Islet precursor cell (in vitro differentiated cells): ENCODE results near the gene PDLIM7.

ENCODE experiments used
- DNase-seq: peaks from one replicate; pipeline ENCODE4 v3.0.0-alpha.2; 2018

PDLIM7 gene

DNA sequence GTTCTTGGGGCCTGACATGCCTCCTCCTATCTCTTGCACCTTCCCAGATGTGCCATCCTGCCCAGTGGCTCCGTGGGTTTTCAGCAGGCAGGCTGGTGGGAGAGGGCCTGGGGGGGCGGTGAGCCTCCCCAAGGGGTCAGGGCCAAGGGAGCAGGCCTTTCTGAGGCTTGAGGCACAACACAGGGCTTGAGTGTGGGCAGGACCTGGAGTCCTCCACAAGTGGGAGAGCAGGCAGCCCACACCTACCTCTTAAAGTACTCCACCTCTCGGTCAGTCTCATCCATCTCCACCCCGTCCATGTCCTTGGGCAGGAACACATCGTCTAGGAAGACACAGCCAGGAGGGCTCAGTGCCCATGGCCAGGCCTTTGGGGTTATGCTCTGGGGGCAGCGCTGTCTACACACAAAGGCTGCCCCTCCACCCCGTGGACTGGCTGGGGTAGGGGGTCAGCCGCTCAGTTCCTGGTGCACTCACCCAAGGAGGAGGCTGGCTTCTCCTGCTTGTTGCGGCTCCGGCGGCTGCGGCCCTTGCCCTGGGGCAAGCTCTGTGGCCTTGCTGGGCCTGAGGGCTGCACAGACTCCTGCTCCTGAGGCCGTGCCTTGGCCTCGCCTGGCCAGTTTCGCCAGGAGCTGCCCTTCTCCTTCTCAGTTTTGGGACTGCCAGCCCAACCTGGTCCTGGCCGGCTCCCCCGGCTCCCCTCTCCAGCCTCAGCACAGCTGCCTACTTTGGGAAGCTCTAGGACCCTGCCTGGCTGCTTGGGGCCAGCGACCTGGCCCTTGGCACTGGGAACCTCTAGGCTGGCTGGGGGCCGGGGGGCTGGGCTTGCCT, 26.5 kb upstream of the PDLIM7 start:
- no peak for DNase-seq

DNA sequence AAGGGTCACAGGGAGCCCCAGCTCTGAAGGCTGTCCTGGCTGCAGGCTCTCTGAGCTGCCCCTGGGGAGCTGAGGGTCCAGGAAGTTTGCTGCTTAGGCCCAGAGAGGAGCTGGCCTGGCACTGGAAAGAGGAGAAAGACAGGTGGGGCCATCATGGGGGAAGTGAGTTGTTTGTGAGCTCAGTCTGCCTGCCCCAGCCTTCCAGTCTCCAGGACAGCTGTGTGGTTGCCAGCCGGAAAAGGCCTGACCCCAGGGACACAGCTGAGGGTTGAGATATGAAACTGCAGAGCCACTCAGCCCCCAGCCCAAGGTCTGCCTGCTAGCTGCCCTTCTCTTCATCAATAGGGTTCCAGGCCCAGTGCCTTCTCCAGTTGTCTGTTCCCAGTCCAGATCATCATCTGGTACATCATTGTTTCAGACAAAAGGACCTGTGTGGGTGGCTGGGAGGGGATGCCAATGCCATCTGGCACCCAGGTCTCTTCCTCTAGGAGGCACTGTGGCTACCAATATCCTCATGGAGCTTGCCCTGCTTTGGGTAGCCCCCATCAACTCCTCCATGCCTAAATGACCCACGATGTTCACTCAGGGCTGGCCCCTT, 23.6 kb upstream of the PDLIM7 start:
- no peak for DNase-seq

DNA sequence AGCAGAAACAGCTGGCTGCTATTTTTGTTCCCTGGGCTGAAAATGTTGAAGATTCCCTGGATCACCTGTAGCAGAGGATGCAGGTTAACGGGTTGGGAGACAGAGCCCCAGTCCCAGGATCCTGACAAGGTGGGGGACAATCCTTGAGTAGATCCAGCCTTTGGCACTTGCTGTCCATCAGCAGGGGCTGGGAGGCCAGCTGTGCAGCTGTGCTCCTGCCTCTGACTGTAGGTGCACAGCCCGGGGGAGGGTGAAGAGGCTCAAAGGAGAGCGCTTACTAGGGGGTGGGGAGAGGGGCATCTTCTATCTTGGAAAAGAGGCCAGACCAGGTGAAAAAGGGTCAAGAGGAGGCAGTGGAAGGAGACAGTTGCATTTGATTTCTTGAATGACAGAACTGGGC, 22.9 kb upstream of the PDLIM7 start:
- DNase-seq = no peak

DNA sequence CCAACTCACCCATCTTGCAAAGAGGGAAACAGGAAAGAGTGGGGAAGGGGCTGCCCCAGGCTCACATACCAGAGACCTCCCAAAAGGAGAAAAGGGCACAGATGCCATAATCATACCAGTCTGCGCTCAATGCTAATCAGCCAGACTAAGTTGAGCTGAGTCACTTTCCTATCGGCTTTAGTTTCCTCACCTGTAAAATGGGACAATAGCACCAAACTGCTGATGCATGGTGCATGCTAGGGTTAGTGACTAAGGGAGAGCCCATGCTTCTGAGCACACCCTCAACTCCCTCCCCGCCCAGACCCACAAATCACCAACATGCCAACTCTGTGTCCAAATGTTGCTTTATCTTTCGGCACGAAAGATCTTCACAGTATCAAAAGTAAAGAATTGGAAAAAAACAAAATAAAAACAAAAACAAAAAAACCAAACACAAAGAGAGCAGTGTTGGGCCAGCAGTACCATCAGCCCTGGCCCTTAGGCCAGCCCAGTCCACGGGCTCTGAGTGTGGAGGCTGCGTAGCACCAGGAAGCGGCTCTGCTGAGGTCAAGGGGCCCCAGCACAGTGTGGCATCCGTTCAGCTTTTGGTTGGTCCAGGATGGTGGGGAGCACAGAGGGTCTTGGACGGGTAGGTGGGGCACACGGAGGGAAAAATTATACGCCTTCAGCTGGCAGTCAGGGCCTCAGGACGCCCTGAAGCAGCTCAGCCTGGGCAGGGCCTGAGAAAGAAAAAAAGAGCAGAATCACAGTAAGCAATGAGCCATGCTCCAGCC, 22.2 kb upstream of the PDLIM7 start:
- DNase-seq = no peak

DNA sequence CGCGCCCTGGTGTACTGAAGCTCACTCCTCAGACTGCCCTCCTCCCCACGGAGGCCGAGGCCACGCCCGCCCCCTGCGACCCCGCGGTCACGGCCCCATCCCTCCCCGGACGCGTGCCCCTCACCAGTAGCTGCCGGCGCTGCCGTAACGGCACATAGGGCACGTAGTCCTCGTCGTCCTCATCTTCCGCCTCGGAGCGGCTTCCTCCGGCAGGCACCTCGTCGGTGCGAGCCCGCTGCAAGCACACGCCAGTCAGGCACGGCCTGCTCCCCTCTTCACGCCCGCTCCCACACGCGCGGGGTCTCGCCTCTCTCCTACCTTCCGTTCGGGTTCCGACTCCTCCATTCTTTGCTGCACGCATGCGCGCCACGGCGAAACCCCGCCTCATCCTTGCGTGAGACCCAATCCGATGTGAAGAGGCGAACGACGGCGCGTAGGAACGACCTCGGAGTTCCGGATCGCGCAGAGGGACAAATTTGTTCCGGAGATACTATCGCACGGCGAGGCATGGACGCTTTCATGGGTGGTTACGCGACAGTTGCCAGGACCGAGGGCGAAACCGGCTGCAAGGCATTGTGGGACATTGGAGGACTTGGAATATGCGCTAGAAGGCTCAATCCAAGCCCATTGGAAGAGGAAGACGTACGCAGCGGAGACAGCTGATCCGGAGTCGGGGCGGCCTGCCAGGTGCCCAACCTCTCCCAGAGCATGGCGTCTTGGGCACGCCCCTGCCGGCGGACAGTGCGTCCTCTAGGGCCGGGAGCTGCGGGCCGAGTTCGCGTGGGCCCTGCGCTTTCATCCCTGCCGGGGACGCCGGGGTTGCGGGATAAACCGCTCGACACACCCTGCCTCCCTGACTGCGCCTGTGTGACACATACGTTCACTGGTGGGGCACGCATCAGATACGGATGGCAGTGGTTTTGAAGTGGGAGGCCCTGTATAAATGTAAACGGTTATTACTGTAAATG, 19.5 kb upstream of the PDLIM7 start, which contains the start of gene DDX41:
TSS of gene DDX41 (minus strand) at position 361 of the 968 bp plus-strand sequence. CDS start at position 345, 16 bp downstream.
- DNase-seq = peak; percentile 99

DNA sequence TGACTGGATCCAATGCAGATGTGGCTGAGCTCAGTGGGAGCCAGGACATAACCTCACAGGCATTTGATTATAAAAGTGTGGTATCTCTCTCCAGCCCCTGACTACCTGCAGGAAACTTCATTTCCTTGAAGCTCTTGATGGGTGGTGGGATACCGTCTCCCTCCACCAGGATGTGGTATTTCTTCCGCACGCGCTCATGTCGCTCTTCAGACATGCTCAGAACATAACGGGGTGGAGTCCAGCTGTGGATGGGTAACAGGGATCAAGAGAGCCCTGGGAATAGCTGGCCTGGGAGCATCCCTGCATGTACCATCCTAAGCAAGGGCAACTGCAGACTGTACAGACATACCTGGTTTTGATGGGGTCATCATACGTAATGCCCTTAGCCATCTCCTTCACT, 18.2 kb upstream of the PDLIM7 start:
- no peak for DNase-seq

DNA sequence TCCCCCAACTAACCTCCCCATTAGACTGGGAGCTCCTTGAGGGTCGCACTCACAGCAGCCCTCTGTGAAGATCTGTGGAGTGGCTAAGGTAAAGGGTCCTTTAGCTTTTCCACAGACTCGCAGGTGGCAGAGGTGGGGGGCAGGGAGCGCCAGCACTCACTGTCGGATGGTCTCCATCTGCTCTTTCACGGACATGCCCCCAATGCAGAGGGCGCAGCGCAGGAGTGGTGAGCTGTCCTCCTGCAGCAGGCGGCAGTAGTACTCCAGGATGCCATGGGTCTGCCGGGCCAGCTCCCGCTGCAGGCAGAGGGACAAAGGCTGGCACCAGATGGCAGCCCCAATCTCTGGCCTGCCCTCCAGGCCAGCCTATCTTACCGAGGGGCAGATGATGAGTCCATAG, 17.1 kb upstream of the PDLIM7 start:
- DNase-seq = no peak

DNA sequence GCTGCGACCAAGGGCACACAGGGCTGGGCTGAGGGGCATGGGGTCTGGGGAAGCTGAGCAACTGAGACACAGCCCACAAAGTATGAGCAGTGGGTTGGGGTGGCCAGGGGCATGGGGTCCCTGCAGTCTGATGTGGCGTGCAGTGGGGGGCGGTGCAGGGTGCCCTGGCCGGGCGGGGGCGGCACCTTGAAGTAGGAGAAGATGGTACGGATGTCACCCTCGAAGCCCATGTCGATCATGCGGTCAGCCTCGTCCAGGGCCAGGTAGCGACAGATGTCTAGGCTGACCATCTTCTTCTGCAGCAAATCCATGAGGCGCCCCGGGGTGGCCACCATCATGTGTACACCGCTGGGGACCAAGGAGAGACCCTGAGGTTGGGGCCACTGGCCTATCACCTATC, 16.1 kb upstream of the PDLIM7 start:
- no peak for DNase-seq

DNA sequence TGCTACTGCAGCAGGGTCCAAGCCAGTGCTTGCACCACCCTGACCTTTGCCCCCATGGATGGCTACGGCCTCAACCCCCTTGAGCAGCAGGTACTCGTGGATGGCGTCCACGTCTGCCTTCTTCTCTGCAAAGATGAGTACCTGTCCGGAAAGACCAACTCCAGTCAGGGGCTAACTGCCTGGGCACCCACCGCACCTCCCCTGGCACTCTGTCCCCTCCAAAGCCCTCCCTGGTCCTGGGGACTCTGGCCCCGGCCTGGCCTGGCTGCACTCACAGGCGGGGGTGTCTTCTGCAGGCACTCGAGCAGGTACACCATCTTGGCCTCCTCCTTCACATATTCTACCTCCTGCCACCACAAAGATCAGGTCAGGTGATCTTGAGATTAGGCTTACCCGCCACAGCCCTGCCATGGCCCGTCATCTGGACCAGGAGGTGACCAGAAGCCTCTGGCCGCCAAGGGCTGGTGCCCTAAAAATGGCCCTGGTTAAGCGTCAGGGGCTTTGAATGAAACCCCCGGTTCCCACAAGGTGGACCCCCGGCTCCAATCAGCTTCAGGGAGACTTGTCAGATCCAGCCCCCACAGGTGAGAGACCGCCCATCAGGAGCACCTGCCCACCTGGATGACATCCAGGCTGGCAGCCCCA, 15.5 kb upstream of the PDLIM7 start:
- DNase-seq = no peak

DNA sequence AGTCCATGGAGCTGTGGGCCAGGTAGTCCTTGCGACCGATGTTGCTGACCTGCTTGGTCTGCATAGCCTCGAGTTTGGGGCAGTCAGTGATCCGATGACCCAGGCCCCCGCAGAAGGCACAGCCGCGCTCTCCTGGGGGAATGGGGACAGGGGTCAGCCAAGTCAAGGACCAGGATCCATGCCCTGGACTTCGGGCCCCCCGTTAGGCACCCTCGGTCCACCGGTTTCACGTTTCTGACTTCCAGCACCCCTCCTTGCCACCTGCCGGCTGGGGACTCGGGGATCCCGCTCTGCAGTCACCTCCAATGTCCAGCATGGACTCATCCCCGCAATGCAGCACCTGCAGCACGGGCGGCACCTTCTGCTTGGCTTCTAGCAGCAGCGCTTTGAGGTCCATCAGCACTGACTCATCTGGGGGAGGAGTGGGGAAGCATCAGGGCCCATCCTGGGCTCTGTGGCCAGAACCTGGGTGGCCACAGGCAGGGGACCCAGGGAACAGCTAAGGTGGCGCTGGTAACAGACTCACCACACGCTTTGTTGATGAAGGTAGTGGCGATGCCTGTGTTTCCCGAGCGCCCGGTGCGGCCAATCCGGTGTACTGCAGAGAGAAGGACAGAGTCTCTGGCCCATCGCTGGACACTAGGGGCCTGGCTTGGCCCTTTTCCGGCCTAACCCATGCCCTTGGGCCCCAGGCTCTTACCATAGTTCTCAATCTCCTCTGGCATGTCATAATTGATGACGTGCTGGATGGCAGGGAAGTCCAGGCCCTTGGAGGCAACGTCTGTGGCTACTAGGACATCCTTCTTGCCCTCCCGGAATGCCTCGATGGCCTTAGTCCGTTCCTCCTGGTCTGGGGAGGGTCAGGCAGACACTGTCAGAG, 14.6 kb upstream of the PDLIM7 start:
- no peak for DNase-seq

DNA sequence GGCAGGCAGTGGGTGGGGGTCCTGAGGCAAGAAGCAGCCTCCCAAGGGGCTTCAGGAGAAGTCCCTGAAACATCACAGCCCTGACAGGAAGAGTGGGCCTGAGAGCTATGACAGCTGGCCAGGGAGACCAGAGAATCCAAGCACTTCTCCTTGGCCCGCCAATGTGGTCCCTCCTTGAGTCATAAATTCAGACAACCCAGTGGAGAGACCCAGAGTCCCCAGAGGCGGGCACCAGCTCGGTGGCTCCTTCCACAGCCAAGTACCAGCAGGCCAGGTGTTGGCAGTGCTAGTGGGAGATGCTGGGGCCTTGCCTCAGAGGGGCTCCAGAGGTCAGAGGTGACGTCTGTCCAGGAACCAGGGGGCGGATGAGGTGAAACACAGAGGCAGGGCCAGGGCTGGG, 13.8 kb upstream of the PDLIM7 start:
- no peak for DNase-seq

DNA sequence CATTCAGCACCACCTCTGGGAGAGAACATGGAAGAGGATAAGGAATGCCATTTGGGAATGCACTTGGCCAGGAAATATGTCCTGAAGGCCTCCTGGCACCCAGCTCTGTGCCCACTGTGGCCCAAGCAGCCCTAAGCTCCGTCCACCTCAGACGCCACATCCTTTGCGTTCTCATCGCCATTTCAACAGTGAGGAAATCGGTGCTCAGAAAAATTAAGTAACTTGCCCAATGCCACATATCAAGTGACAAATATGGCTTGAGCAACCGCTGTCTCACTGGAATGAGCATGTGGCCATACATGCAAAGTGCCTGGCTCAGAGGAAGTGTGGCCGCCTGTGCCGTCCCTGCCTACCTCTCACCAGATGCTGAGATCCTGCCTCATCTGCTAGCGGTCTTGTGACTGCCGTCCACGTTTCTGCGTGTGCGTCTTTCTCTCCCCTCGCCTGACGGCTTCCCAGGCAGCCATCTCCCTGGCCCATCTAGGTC, 13.2 kb upstream of the PDLIM7 start:
- no peak for DNase-seq

DNA sequence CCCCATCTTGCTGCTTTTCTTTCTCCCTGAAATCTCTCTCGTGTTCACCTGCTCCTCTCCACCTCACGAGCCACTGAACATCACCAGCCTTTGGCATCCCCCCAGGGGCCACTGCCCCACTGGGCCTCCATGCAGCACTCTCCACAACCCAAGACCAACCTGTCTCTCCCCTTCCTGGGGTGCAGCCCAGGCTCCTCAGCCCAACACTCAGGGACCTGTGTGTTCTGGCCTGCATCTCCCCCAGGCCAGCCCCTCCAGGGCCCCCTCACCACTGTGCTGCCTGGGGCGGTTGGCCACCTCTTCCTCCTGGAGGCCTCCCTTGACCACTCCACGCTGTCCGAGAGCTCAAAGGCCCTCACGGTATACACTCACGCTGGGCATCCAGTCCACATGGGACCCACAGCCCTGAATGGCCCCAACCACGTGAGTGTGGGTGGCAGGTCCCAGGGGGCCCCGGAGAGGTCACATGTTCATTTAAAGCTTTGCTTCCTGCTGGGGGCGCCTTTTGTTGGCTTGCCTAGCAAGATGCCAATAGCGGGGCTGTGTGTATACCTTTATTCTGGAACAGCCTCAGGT, 12.7 kb upstream of the PDLIM7 start:
- DNase-seq = no peak

DNA sequence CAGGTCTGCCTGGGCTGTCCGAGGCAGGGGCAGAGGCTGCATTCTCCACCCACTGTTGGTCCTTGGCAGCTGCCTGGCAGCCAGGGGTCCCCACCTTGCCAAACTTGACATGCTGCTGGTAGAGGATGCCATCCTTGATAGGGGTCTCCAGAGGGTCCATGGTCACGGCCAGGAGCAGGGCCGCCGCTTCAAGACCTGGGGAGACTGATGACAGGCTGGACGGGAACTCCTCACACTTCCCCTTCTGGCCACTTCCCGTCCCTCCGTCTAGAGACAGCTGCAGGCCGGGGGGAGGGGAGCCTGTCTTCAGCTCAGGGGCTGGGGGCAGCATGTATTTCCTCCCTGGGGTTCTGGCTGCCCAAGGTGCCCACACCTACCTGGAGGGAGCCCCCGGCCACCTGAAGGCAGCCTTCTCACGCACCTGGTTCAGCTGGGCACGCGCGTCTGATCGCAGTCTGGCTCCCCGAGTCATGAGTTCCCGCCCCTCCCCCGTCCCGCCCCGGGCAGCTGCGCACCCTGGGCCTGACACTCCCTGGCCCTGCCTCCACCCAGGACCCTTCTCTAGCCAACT, 12.1 kb upstream of the PDLIM7 start, which contains the start of gene DOK3:
TSS of gene DOK3 (minus strand) at position 446 of the 571 bp plus-strand sequence. CDS start at position 160, 286 bp downstream.
- no peak for DNase-seq

DNA sequence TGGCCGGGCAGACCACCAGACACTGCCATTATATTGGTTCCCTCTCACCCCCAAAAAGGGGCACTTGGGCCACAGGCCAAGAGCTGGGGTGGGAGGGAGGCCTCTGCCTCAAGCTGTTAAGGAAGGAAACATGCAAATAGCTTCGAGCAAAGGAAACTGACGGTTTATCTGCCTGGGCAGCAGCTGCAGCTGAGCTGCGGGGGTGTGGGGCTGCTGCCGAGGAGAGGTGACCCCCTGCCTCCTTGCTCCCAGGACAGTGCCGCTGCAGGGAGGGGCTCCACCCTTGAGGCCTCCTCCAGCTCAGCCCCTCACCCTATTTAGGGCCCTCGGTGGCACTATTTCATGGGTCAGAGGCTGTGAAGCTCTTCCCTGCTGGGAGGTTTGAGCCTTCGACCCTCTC, 11.4 kb upstream of the PDLIM7 start:
- no peak for DNase-seq

DNA sequence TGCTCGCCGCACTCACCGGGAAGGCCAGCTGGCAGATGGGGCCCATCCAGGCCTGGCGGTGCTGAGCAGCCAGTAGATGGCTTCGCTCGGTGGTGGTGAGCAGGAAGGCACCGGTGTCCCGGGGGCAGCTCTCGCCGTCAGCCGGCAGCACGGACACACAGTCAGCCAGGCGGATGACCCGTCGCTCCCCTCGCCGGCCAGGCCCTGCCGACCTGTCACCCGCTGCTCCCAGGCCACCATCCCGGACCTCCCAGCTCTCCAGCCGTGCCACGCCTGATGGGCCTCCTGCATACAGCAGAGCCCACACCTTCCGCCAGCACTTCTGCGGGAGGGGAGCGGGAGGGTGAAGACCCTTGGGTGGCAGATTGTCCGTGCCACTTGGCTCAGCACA, 10.8 kb upstream of the PDLIM7 start:
- DNase-seq = no peak

DNA sequence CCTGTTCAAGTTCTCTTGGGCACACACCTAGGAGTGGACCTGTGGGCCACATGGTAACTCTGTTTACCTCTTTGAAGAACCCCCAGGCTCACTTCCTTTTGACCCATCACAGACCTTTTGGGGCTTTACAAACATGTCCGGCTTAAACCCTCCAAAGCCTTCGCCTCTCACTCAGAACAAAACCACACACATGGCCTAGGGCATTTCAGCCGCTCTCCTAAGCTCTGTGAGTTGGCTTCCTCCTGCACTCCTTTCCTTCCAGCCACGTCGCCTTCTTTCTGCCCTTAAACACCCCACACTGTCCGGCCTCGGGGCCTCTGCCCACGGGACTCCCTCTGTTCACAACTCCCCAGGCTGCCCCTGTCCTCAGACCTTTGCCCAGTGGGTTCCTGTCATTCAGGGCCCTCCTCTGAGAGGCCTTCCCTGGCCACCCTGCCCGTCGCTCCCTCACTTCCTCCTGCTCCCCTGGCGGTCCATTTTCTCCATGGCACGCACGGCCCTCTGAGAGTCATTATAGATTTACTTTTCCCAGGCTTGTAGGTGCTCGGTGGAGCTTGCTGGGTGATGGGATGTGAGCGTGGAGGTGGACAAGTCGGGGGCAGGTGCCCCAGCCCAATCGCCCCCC, 10.3 kb upstream of the PDLIM7 start:
- no peak for DNase-seq

DNA sequence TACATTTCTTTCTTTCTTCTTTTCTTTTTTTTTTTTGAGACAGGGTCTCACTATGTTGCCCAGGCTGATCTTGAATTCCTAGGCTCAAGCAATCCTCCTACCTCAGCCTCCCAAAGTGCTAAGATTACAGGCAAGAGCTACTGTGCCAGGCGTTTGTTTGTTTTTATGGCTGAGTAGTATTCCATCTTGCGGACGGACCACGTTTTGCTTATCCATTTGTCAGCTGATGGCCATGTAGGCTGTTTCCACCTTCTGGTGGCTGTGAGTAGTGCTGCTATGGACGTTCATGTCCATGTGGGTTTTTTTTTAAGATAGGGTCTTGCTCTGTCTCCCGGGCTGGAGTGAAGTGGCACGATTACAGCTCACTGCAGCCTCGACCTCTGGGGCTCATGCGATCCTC, 9.8 kb upstream of the PDLIM7 start:
- no peak for DNase-seq

DNA sequence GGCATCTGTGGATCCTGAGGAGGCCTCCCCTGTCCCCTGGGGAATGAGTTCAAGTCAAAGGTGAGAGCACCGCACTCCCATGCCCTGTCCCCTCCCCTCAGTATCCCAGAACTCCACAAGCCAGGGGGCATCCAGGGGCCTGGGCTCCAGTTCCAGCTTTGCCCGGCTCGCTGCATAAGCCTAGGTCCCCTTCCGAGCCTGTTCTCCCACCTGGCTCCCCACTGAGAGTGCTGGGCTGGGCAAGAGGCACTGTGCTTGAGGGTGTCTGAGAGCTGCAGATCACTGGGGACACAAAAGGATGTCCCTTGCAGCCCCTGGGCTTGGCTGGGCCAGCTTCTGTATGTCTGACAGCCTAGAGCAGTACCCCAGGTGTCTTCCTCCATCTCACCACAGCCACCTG, 7.7 kb upstream of the PDLIM7 start:
- no peak for DNase-seq
